Keratinocyte (primary cell): ENCODE measurements around the gene COPS3.

Experiments used
- EZH2 ChIP-seq: IDR thresholded peaks from one replicate; pipeline ENCODE4 v1.6.1; 2012; ENCODE audit warnings: inconsistent platforms, mild to moderate bottlenecking, low read length, moderate library complexity
- TF ChIP-seq, protein P1 (sequence below), 3 experiments: IDR thresholded peaks in 1 of 3; conservative IDR thresholded peaks in 1 of 3; optimal IDR thresholded peaks in 1 of 3; 2 replicates in 2 of 3; 3 replicates in 1 of 3; pipeline versions ENCODE3 to v1.5.1; 2011; ENCODE audit warnings: low read length in 3 of 3, mild to moderate bottlenecking in 3 of 3, moderate library complexity in 2 of 3, control low read depth in 1 of 3, inconsistent platforms in 1 of 3; ENCODE audit not compliant: insufficient read depth in 2 of 3; ENCODE audit errors: extremely low read depth in 1 of 3

GRCh38 chr17:17309356-17309755, 28.3 kb upstream of the COPS3 start:
- TF ChIP-seq, protein P1, sequence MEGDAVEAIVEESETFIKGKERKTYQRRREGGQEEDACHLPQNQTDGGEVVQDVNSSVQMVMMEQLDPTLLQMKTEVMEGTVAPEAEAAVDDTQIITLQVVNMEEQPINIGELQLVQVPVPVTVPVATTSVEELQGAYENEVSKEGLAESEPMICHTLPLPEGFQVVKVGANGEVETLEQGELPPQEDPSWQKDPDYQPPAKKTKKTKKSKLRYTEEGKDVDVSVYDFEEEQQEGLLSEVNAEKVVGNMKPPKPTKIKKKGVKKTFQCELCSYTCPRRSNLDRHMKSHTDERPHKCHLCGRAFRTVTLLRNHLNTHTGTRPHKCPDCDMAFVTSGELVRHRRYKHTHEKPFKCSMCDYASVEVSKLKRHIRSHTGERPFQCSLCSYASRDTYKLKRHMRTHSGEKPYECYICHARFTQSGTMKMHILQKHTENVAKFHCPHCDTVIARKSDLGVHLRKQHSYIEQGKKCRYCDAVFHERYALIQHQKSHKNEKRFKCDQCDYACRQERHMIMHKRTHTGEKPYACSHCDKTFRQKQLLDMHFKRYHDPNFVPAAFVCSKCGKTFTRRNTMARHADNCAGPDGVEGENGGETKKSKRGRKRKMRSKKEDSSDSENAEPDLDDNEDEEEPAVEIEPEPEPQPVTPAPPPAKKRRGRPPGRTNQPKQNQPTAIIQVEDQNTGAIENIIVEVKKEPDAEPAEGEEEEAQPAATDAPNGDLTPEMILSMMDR (optimal IDR thresholded peaks at IDR 0.05 in 1 of 3, IDR thresholded peaks at IDR 0.05 in 1 of 3, conservative IDR thresholded peaks at IDR 0.05 in 1 of 3; ENCODE audit: extremely low read depth in 1 of 3, insufficient read depth in 2 of 3, low read length in 3 of 3): no peak
- no peak for TF ChIP-seq EZH2
